ENCODE data around the gene PIK3C2A. TPM values are rescaled to one million over a fixed set of nuclear protein-coding genes. Genes with fewer than 3 reads are reported as not detected.

PIK3C2A gene
- total and polyA plus RNA-seq, 10 of the 15 experiments (the other 5 are each of a cell fraction or from before 2014, with no cell fraction given): 1.6 to 20.6 (median 9.1) TPM

- TF ChIP-seq SMAD1 (IDR thresholded peaks at IDR 0.05; ENCODE audit: low read depth, partially characterized antibody) (no peak), RBBP5 (conservative IDR thresholded peaks at IDR 0.05) (no peak), NFIC (IDR thresholded peaks at IDR 0.05; ENCODE audit: low read depth, low read length) (no peak), RB1 (IDR thresholded peaks at IDR 0.05; ENCODE audit: borderline replicate concordance) (no peak), E4F1 (IDR thresholded peaks at IDR 0.05; ENCODE audit: borderline replicate concordance, partially characterized antibody) (no peak), STAT3 (IDR thresholded peaks at IDR 0.05; ENCODE audit: low read depth, low read length) (no peak), SRF (IDR thresholded peaks at IDR 0.05; ENCODE audit: low read depth in 2 of 2, low read length in 2 of 2) (no peak), FOS (IDR thresholded peaks at IDR 0.05; ENCODE audit: borderline replicate concordance, extremely low read depth, insufficient read length) (no peak), JUND (IDR thresholded peaks at IDR 0.05; ENCODE audit: low read depth, low read length) (no peak)
These were observed 48.3 kb downstream of the PIK3C2A start (continued) for GRCh38 chr11:17159441-17159840.

Other genes with a start within 250 kb of the PIK3C2A start
- gene PLEKHA7, start 193.6 kb downstream of the PIK3C2A start, total RNA-seq (2014; rRNA removed): 2.2 and 3.6 TPM in 2 replicates
- 2.2 and 3.1 TPM in 2 replicates for gene PLEKHA7, start 193.6 kb downstream of the PIK3C2A start, total RNA-seq (2014; rRNA removed; fragmentation: Illumina TruSeq; extraction: Trizol)
- 4.5 and 5.3 TPM in 2 replicates for gene PLEKHA7, start 193.6 kb downstream of the PIK3C2A start, total RNA-seq (2021)
- gene PLEKHA7, start 193.6 kb downstream of the PIK3C2A start, polyA plus RNA-seq (2011; rRNA removed): 1.4 and 1.9 TPM in 2 replicates
- gene PLEKHA7, start 193.6 kb downstream of the PIK3C2A start, polyA plus RNA-seq (2014; fragmentation: Illumina TruSeq; extraction: Trizol): 2.8 and 4.1 TPM in 2 replicates
- under 1 TPM; 0.45 to 0.57 TPM for gene PLEKHA7, start 193.6 kb downstream of the PIK3C2A start, polyA plus RNA-seq (2014; fragmentation: Nextera tagmentation; extraction: Ambion mirVana)
- 3.9 and 5.1 TPM in 2 replicates for gene PLEKHA7, start 193.6 kb downstream of the PIK3C2A start, polyA plus RNA-seq (2014; rRNA removed)
- gene PLEKHA7, start 193.6 kb downstream of the PIK3C2A start, polyA plus RNA-seq (2016; fragmentation: Nextera tagmentation; extraction: Ambion mirVana): 1 to 10 TPM; 1.1 to 1.7 TPM
- 1,847 and 2,181 TPM in 2 replicates for gene RPS13, start 130.3 kb downstream of the PIK3C2A start, total RNA-seq (2014; rRNA removed)
- gene RPS13, start 130.3 kb downstream of the PIK3C2A start, total RNA-seq (2014; rRNA removed; fragmentation: Illumina TruSeq; extraction: Trizol): 1,677 and 1,691 TPM in 2 replicates
- 1,514 and 1,539 TPM in 2 replicates for gene RPS13, start 130.3 kb downstream of the PIK3C2A start, total RNA-seq (2021)
- 1,641 and 1,836 TPM in 2 replicates for gene RPS13, start 130.3 kb downstream of the PIK3C2A start, polyA plus RNA-seq (2011; rRNA removed)
- gene RPS13, start 130.3 kb downstream of the PIK3C2A start, polyA plus RNA-seq (2014; fragmentation: Illumina TruSeq; extraction: Trizol): 1,719 and 1,844 TPM in 2 replicates
- gene RPS13, start 130.3 kb downstream of the PIK3C2A start, polyA plus RNA-seq (2014; fragmentation: Nextera tagmentation; extraction: Ambion mirVana): 1,000 to 10,000 TPM; 4,150 to 4,753 TPM
- 2,041 and 2,143 TPM in 2 replicates for gene RPS13, start 130.3 kb downstream of the PIK3C2A start, polyA plus RNA-seq (2014; rRNA removed)
- 1,000 to 10,000 TPM; 2,207 to 2,259 TPM for gene RPS13, start 130.3 kb downstream of the PIK3C2A start, polyA plus RNA-seq (2016; fragmentation: Nextera tagmentation; extraction: Ambion mirVana)
- 16.0 and 30.6 TPM in 2 replicates for gene NUCB2, start 68.8 kb upstream of the PIK3C2A start, total RNA-seq (2014; rRNA removed)
- gene NUCB2, start 68.8 kb upstream of the PIK3C2A start, total RNA-seq (2014; rRNA removed; fragmentation: Illumina TruSeq; extraction: Trizol): 46.8 and 47.2 TPM in 2 replicates
- 29.8 and 33.6 TPM in 2 replicates for gene NUCB2, start 68.8 kb upstream of the PIK3C2A start, total RNA-seq (2021)
- 59.5 and 79.1 TPM in 2 replicates for gene NUCB2, start 68.8 kb upstream of the PIK3C2A start, polyA plus RNA-seq (2011; rRNA removed)
- gene NUCB2, start 68.8 kb upstream of the PIK3C2A start, polyA plus RNA-seq (2014; fragmentation: Illumina TruSeq; extraction: Trizol): 44.5 and 59.8 TPM in 2 replicates
- gene NUCB2, start 68.8 kb upstream of the PIK3C2A start, polyA plus RNA-seq (2014; fragmentation: Nextera tagmentation; extraction: Ambion mirVana): 10 to 100 TPM; 57.5 to 66.4 TPM
- 27.0 and 27.9 TPM in 2 replicates for gene NUCB2, start 68.8 kb upstream of the PIK3C2A start, polyA plus RNA-seq (2014; rRNA removed)
- gene NUCB2, start 68.8 kb upstream of the PIK3C2A start, polyA plus RNA-seq (2016; fragmentation: Nextera tagmentation; extraction: Ambion mirVana): 10 to 100 TPM; 73.6 to 74.1 TPM
- 0.17 and 0.22 TPM in 2 replicates for gene NCR3LG1, start 143.8 kb upstream of the PIK3C2A start, total RNA-seq (2014; rRNA removed)
- gene NCR3LG1, start 143.8 kb upstream of the PIK3C2A start, total RNA-seq (2014; rRNA removed; fragmentation: Illumina TruSeq; extraction: Trizol): 0.09 and 0.18 TPM in 2 replicates
- gene NCR3LG1, start 143.8 kb upstream of the PIK3C2A start, total RNA-seq (2021): 0.18 and 0.21 TPM in 2 replicates
- 0.09 and 0.12 TPM in 2 replicates for gene NCR3LG1, start 143.8 kb upstream of the PIK3C2A start, polyA plus RNA-seq (2011; rRNA removed)
- gene NCR3LG1, start 143.8 kb upstream of the PIK3C2A start, polyA plus RNA-seq (2014; fragmentation: Illumina TruSeq; extraction: Trizol): 0.10 and 0.13 TPM in 2 replicates
- under 1 TPM in 1 of 2 experiments, not detected in 1; under 0.01 TPM for gene NCR3LG1, start 143.8 kb upstream of the PIK3C2A start, polyA plus RNA-seq (2014; fragmentation: Nextera tagmentation; extraction: Ambion mirVana)
- gene NCR3LG1, start 143.8 kb upstream of the PIK3C2A start, polyA plus RNA-seq (2014; rRNA removed): 0.05 and 0.15 TPM in 2 replicates
- gene NCR3LG1, start 143.8 kb upstream of the PIK3C2A start, polyA plus RNA-seq (2016; fragmentation: Nextera tagmentation; extraction: Ambion mirVana): under 1 TPM in 1 of 2 experiments, not detected in 1; 0.11 TPM
- gene KCNJ11, start 180.7 kb upstream of the PIK3C2A start, total RNA-seq (2014; rRNA removed): 0.28 and 0.33 TPM in 2 replicates
- 0.09 TPM in 1 of 2 replicates, not detected in the other for gene KCNJ11, start 180.7 kb upstream of the PIK3C2A start, total RNA-seq (2014; rRNA removed; fragmentation: Illumina TruSeq; extraction: Trizol)
- 0.11 and 0.56 TPM in 2 replicates for gene KCNJ11, start 180.7 kb upstream of the PIK3C2A start, total RNA-seq (2021)
- gene KCNJ11, start 180.7 kb upstream of the PIK3C2A start, polyA plus RNA-seq (2011; rRNA removed): not detected in 2 replicates
- gene KCNJ11, start 180.7 kb upstream of the PIK3C2A start, polyA plus RNA-seq (2014; fragmentation: Illumina TruSeq; extraction: Trizol): 0.15 TPM in 1 of 2 replicates, not detected in the other
- gene KCNJ11, start 180.7 kb upstream of the PIK3C2A start, polyA plus RNA-seq (2014; fragmentation: Nextera tagmentation; extraction: Ambion mirVana): not detected
- 0.06 and 0.22 TPM in 2 replicates for gene KCNJ11, start 180.7 kb upstream of the PIK3C2A start, polyA plus RNA-seq (2014; rRNA removed)
- gene KCNJ11, start 180.7 kb upstream of the PIK3C2A start, polyA plus RNA-seq (2016; fragmentation: Nextera tagmentation; extraction: Ambion mirVana): not detected

All from GM12878 (cell line).